GM18519 (cell line): ENCODE results near the gene PPP1R16B.
"Not testable (repeated sequence)": the region's sequence is repeated elsewhere in the genome, so short reads cannot be mapped to it uniquely, and the experiment has no call there.

ENCODE experiments used
- ATAC-seq: cut with Tn5 transposase; IDR thresholded peaks from one replicate; pipeline ENCODE4 v1.9.1; 2021; ENCODE audit warnings: mild to moderate bottlenecking, moderate library complexity; ENCODE audit not compliant: unreplicated experiment, low FRiP score

Gene PPP1R16B

GRCh38 chr20:38953630-38954340, 148.3 kb downstream of the PPP1R16B start:
- ATAC-seq = no peak

GRCh38 chr20:38957235-38957876, 151.9 kb downstream of the PPP1R16B start:
- no peak for ATAC-seq

GRCh38 chr20:38957915-38958485, 152.5 kb downstream of the PPP1R16B start:
- ATAC-seq = no peak

DNA sequence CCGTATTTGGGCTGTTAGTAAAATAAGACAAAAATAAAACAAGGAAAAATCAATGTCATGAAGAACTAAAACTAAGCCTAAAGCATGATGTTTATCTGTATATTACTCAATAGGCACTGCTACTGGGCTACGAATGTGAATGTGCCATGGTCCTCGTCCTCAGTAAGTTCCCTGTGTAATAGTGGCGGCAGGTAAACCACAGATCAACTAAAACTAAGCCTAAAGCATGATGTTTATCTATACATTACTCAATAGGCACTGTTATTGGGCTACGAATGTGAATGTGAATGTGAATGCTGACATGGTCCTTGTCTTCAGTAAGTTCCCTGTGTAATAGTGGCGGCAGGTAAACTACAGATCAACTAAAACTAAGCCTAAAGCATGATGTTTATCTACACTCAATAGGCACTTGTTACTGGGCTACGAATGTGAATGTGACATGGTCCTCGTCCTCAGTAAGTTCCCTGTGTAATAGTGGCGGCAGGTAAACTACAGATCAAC, 154.7 kb downstream of the PPP1R16B start:
- not testable (repeated sequence) for ATAC-seq

- no peak for ATAC-seq
Measured at GRCh38 chr20:38961530-38962043, 156.1 kb downstream of the PPP1R16B start.

DNA sequence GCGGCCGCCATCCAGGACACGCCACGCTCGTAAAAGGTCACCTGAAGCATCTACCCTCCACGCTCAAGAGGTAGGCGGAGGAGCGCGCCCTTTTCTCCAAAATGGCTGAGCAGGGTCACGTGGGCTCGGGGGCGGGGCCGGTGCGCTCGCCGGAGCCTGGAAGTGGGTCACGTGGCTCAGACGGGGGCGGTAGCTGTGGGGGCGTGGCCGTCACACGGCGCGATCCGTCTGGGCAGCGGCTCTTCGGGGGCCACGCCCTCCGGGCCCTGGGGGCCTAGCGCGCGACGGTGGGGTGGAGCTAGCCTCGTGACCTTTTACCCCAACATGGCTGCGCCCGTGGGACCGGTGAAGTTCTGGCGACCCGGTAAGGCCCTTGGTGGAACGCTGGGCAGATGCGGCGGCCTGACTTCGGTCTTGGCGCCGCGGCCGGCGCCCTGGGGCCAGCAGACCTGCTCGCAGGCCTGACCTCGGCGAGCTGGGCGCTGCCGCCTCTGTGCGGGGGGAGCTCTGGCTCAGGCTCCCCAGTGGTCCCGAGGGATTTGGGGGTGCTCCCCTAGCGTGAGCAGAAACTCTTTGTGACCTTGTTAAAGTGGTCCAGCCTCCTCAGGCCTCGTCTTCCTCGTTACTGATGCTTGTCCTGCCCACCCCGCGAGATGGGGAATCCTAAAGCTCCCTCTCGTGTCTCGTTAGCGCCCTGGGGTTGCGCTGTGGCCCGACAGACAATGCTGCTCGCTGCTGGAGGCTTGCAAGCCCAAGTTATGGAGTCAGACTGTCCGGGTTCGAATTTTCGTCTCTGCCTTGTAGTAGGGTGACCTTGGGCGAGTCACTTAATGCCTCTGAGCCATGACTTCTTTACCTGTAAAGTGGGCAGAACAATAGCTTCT, 156.8 kb downstream of the PPP1R16B start, which contains the start of gene DHX35:
Gene DHX35, plus strand, starts transcription at position 301 of the 884 bp plus-strand sequence. Its CDS starts 24 bp downstream, at position 325.
- peak; percentile 84 for ATAC-seq

GRCh38 chr20:38962928-38963401, 157.5 kb downstream of the PPP1R16B start:
- no peak for ATAC-seq

DNA sequence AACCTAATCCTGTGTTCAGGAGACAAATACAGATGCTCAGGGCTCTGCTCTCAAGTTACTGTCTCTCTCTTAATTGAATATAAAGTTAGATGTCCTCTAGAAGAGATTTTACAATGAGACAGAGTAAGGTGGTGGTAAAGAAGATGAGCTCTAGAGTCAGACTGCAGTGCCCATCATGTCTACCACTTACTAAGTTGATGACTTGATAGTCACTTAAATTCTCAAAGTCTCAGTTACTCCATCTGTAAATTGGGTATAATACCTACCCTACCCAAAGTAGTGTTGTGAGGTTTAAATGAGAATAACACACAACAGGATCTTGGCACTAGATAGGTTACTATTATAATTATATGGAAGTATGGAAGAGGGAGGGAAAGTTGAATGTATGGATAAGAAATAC, 158.2 kb downstream of the PPP1R16B start:
- ATAC-seq = no peak

DNA sequence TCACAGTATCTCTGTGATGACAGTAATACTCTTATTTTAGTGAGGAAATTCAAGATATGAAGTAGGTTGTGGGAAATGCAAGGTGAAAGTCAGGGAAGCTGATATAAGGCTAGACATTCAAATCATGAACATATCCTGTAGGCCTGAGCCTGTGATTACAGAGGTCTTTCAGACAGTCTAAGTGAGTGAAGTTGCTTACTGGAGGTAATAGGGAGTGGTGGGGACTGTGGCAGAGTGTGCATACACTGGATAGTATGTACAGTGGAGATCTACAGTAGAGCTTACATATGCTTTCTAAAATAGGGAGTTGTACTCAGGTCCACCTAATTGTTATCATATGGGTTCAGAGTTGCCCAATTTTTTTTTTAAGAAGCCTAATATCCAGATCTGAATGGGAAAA, 159.8 kb downstream of the PPP1R16B start:
- ATAC-seq = no peak

DNA sequence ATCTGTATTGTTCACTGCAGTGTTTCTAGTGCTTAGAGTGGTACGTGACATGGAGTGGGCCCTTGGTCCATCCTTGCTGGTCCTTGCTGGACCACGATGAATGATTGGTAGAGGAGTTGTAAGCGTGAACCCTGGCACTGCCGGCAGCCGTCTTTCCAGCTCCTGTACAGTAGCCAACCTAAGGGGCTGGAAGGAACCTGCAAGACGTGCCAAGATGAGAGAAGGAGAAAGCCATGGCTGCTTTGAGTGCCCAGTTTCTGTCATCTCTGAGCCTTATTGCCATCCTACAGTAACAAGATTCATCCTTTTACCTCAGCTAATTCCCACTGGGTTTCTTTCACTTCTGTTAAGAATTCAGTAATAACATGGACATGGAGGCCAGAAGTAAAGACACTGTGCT, 162.6 kb downstream of the PPP1R16B start:
- ATAC-seq = no peak

DNA sequence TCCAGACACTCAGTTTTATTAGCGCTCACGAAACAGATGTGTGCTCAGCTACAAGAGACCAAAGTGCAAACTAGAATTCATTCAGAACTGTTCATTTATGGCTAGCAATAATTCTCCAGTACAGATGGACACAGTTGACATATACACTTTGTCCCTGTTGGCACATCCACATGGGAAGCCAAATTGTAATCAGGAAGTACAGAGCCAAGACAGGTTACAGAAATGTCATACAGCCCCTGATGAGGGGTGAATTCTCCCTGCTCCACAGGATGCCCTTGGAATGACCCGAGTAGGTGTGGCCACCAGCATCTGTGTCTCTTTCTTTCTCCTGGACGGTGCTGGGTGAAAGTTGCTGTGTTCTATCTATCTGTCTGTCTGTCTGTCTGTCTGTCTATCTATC, 164.2 kb downstream of the PPP1R16B start:
- no peak for ATAC-seq

GRCh38 chr20:38970302-38970701, 164.8 kb downstream of the PPP1R16B start:
- ATAC-seq = no peak
